HUES48 (cell line): ENCODE measurements around the gene ANKAR.
"Not testable (repeated sequence)": the region's sequence is repeated elsewhere in the genome, so short reads cannot be mapped to it uniquely, and the experiment has no call there.

ENCODE experiments used
- H3K27ac ChIP-seq: one replicate; pipeline ENCODE4 v1.7.0; 2013; ENCODE audit warnings: low read depth, low read length, inconsistent platforms
- H3K27me3 ChIP-seq: 2 replicates; pipeline ENCODE4 v1.6.1; 2013; ENCODE audit warnings: mild to moderate bottlenecking, low read length; ENCODE audit not compliant: control insufficient read depth, insufficient read depth
- H3K36me3 ChIP-seq: 2 replicates; pipeline ENCODE4 v1.6.1; 2013; ENCODE audit warnings: low read length; ENCODE audit not compliant: control insufficient read depth, insufficient read depth
- H3K4me1 ChIP-seq: 2 replicates; pipeline ENCODE4 v1.6.1; 2013; ENCODE audit warnings: mild to moderate bottlenecking, low read length; ENCODE audit not compliant: control insufficient read depth, insufficient read depth
- H3K4me3 ChIP-seq: 2 replicates; pipeline ENCODE4 v1.5.1; 2013; ENCODE audit warnings: mild to moderate bottlenecking, low read depth, low read length
- H3K9ac ChIP-seq: 2 replicates; pipeline ENCODE4 v1.6.1; 2013; ENCODE audit warnings: mild to moderate bottlenecking, low read depth, low read length, moderate library complexity
- H3K9me3 ChIP-seq: 2 replicates; pipeline ENCODE4 v1.6.1; 2013; ENCODE audit warnings: low read length; ENCODE audit not compliant: control insufficient read depth, insufficient read depth

ANKAR gene

GRCh38 chr2:189683348-189683747, 8.9 kb downstream of the ANKAR start:
- no peak overlapping the region for H3K27ac ChIP-seq
- no peaks in the 10 kb centered on the region for H3K36me3 ChIP-seq
- H3K9me3 ChIP-seq = no peaks in the 10 kb centered on the region
- no peaks in the 10 kb centered on the region for H3K27me3 ChIP-seq
- H3K4me3 ChIP-seq = no peak overlapping the region
- H3K4me1 ChIP-seq = no peaks in the 10 kb centered on the region
- H3K9ac ChIP-seq = no peak overlapping the region

GRCh38 chr2:189684811-189685210, 10.3 kb downstream of the ANKAR start:
- Histone ChIP-seq H3K36me3 (no peaks in the 10 kb centered on the region), H3K9ac (no peak overlapping the region), H3K27me3 (no peaks in the 10 kb centered on the region), H3K4me3 (no peak overlapping the region), H3K9me3 (no peaks in the 10 kb centered on the region), H3K27ac (no peak overlapping the region), H3K4me1 (no peaks in the 10 kb centered on the region)

GRCh38 chr2:189685540-189686229, 11.2 kb downstream of the ANKAR start:
- H3K9ac ChIP-seq = no peak overlapping the region
- H3K27ac ChIP-seq = no peak overlapping the region
- H3K9me3 ChIP-seq = no peaks in the 10 kb centered on the region
- no peaks in the 10 kb centered on the region for H3K36me3 ChIP-seq
- no peaks in the 10 kb centered on the region for H3K27me3 ChIP-seq
- no peak overlapping the region for H3K4me3 ChIP-seq
- no peaks in the 10 kb centered on the region for H3K4me1 ChIP-seq

GRCh38 chr2:189687796-189688195, 13.3 kb downstream of the ANKAR start:
- H3K4me1 ChIP-seq, H3K27me3 ChIP-seq, H3K36me3 ChIP-seq, H3K9ac ChIP-seq, H3K9me3 ChIP-seq, H3K4me3 ChIP-seq, H3K27ac ChIP-seq: not testable (repeated sequence)

- Histone ChIP-seq H3K4me1 (no peaks in the 10 kb centered on the region), H3K36me3 (no peaks in the 10 kb centered on the region), H3K4me3 (no peak overlapping the region), H3K27me3 (no peaks in the 10 kb centered on the region), H3K9me3 (no peaks in the 10 kb centered on the region), H3K27ac (no peak overlapping the region), H3K9ac (no peak overlapping the region)
These were observed 21.8 kb downstream of the ANKAR start for GRCh38 chr2:189696223-189696622.

- H3K27ac ChIP-seq = no peak overlapping the region
- H3K4me3 ChIP-seq = peak overlapping the region; percentile 49
- no peaks in the 10 kb centered on the region for H3K36me3 ChIP-seq
- H3K9me3 ChIP-seq = no peaks in the 10 kb centered on the region
- no peak overlapping the region for H3K9ac ChIP-seq
- no peaks in the 10 kb centered on the region for H3K4me1 ChIP-seq
- H3K27me3 ChIP-seq = no peaks in the 10 kb centered on the region
These were observed 23.8 kb downstream of the ANKAR start for GRCh38 chr2:189698020-189698887.

- Histone ChIP-seq H3K9ac (no peak overlapping the region), H3K36me3 (no peaks in the 10 kb centered on the region), H3K27me3 (no peaks in the 10 kb centered on the region), H3K9me3 (no peaks in the 10 kb centered on the region), H3K27ac (no peak overlapping the region), H3K4me1 (no peaks in the 10 kb centered on the region), H3K4me3 (no peak overlapping the region)
These were observed 26.2 kb downstream of the ANKAR start for GRCh38 chr2:189700681-189701080.

- Histone ChIP-seq H3K4me3 (no peak overlapping the region), H3K9me3 (no peaks in the 10 kb centered on the region), H3K36me3 (no peaks in the 10 kb centered on the region), H3K9ac (no peak overlapping the region), H3K4me1 (no peaks in the 10 kb centered on the region), H3K27ac (no peak overlapping the region), H3K27me3 (no peaks in the 10 kb centered on the region)
These were observed 27.6 kb downstream of the ANKAR start for GRCh38 chr2:189702071-189702470.

GRCh38 chr2:189709501-189710221, 35.2 kb downstream of the ANKAR start:
- no peak overlapping the region for H3K27ac ChIP-seq
- H3K36me3 ChIP-seq = no peaks in the 10 kb centered on the region
- peaks cover 6% of the 10 kb centered on the region for H3K9me3 ChIP-seq
- no peak overlapping the region for H3K4me3 ChIP-seq
- H3K9ac ChIP-seq = no peak overlapping the region
- peaks cover 3% of the 10 kb centered on the region; the same call in 1 of the 2 replicates for H3K4me1 ChIP-seq
- H3K27me3 ChIP-seq = no peaks in the 10 kb centered on the region

- not testable (repeated sequence) for H3K9ac ChIP-seq, H3K4me1 ChIP-seq, H3K4me3 ChIP-seq, H3K9me3 ChIP-seq, H3K36me3 ChIP-seq, H3K27me3 ChIP-seq, H3K27ac ChIP-seq
These were observed 43.1 kb downstream of the ANKAR start for GRCh38 chr2:189717593-189717992.

GRCh38 chr2:189719571-189719970, 45.1 kb downstream of the ANKAR start:
- H3K9ac ChIP-seq = no peak overlapping the region
- H3K4me1 ChIP-seq = no peaks in the 10 kb centered on the region
- no peaks in the 10 kb centered on the region for H3K36me3 ChIP-seq
- H3K27me3 ChIP-seq = no peaks in the 10 kb centered on the region
- no peaks in the 10 kb centered on the region for H3K9me3 ChIP-seq
- H3K27ac ChIP-seq = no peak overlapping the region
- no peak overlapping the region for H3K4me3 ChIP-seq
